HG03432 (cell line): ENCODE measurements around the gene OTUB1.
"Not testable (repeated sequence)": the region's sequence is repeated elsewhere in the genome, so short reads cannot be mapped to it uniquely, and the experiment has no call there.

ENCODE experiments used
- ATAC-seq: cut with Tn5 transposase; IDR thresholded peaks from one replicate; pipeline ENCODE4 v1.9.1; 2021; ENCODE audit warnings: mild to moderate bottlenecking, moderate library complexity; ENCODE audit not compliant: unreplicated experiment

Gene OTUB1

GRCh38 chr11:64042301-64042700 lies 56.1 kb downstream of the OTUB1 start:
- ATAC-seq: no peak

GRCh38 chr11:64043545-64043944 lies 57.3 kb downstream of the OTUB1 start:
- ATAC-seq: no peak

- no peak for ATAC-seq
Observed at GRCh38 chr11:64044730-64045393, 58.6 kb downstream of the OTUB1 start.

GRCh38 chr11:64045700-64046099 lies 59.5 kb downstream of the OTUB1 start:
- no peak for ATAC-seq

- ATAC-seq: not testable (repeated sequence)
Observed at GRCh38 chr11:64047373-64047772, 61.1 kb downstream of the OTUB1 start.
